ELF-1 (cell line): ENCODE results near the gene ZFYVE21.
A peak's percentile ranks its signal among the peaks of the same experiment; 100 is the strongest.

Experiments
- DNase-seq: peaks from one replicate; pipeline ENCODE4 v3.0.0-alpha.2; 2016; ENCODE audit warnings: low read depth, low spot score

Gene ZFYVE21

DNA sequence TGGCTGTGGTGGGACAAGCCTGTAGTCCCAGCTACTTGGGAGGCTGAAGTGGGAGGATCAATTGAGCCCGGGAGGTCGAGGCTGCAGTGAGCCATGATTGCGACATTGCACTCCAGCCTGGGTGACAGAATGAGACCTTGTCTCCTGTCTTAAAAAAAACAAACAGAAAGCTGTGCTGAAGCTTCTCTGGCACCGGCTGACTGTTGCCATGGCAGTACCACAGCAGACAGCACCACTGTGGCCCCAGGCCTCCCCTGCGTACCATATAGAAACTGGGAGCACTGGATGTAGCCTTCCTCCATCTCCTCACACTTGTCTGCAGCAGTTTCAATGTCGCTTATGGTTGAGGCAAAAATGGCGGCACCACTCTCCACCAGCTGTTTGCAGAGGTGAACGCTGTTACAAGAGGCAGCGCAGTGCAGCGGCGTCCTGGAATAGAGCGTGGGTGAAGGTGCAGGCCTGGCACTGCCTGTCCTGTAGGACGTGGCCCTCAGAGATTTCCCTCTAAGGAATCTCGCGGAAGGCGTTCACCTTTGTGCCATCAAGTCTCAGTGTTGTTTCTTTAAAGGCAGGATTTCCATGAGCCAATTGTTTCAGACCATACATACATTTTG lies 21.9 kb downstream of the ZFYVE21 start:
- no peak for DNase-seq

DNA sequence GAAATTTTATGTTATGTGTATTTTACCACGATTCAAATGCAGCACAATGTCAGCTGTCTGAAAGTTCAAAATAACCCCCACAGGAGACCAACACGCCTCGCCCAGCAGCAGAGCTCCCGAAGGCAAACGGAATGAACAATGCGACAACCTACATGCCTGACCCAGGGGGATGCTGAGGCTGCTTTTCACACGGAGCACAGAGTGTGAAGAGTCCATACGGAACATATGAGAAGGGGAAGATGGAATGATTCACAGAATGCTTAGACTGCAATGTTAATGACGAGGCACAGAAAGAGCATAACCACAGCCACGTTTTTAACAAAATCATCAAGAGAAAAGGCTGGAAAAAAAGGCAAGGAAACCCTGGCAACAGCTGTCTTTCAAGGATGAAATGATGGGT lies 22.6 kb downstream of the ZFYVE21 start:
- DNase-seq = no peak

DNA sequence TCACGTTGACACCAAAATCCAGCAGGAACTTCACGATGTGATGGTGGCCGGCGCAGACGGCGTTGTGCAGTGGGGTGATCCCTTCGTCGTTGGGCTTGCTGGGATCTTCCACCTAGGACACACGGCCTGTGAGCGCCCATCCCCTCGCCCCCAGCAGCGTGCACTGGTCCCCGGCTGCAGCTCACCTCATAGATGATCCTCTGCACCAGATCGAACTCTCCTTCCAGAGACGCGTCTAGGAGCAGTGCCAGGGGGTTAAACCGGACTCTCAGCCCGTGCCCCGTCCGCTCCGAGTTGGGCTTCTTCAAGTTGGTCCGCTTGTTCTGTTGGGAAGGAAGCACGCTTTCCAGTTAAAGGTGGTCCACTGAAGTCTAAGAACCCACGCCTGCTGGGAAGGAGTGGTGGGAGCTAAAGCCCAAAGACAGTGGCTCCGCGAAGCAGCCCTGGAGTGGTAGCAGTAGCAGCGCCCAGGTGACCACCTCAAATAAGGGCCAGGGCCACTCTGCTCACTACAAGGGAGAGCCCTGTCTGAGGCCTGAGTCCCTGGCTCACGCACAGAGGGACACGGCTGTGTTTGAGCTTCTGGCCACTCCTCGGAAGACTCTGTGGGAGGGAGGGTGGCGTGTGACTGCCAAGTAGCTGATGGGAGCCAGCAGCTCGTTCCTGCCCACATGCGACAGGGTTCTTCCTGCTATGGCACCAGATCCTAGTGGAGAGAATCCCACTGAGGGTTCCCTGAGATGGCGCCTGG lies 23.3 kb downstream of the ZFYVE21 start:
- no peak for DNase-seq

DNA sequence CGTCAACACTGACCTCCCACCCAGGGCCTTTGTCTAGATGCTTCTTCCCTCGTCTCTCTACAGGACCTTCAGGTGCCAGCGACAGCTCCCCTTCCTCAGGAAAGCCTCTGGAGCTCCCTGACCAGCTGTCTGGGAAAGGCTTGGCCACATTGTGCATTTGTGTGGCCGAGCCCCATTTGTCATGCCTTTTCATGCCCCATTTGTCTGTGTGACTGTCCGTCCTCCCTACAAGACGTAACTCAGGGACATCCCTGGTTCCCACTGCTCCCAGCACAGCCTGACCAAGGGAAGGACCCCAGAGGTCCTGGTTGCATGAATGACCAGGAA lies 23.8 kb downstream of the ZFYVE21 start:
- no peak for DNase-seq

DNA sequence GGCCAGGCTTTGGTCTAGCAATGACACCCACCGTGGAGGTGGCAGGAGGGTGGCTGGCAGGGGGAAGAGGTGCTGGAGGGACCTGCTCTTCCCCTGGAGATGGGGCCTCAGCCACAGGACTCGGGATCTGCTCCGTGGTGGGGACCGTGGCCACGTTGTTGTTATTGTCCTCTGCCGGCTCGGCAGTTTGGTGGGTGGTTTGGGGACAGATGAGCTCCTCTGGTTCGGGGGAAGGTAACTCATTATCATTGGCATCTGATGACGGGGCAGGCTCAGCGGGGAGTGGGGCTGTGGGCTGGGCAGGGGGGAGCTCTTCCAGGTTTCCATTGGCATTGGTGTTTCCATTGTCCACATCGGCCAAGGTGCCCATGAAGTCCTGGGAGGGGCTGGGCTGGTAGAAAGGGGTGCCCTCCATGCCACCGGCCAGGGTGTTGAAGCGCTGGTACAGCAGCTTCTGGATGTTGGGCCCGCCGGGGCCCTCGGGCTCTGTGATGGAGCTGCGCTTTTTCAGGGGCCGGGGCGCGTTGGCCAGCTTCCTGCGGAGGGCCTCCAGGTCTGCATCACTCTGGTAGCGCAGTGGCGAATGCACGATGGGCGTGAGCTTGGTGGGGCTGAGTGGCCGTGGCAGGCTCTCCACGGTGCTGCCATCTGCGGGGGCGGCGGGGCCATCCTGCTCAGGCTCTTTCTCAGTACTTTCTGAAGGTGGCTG lies 24.3 kb downstream of the ZFYVE21 start:
- no peak for DNase-seq

DNA sequence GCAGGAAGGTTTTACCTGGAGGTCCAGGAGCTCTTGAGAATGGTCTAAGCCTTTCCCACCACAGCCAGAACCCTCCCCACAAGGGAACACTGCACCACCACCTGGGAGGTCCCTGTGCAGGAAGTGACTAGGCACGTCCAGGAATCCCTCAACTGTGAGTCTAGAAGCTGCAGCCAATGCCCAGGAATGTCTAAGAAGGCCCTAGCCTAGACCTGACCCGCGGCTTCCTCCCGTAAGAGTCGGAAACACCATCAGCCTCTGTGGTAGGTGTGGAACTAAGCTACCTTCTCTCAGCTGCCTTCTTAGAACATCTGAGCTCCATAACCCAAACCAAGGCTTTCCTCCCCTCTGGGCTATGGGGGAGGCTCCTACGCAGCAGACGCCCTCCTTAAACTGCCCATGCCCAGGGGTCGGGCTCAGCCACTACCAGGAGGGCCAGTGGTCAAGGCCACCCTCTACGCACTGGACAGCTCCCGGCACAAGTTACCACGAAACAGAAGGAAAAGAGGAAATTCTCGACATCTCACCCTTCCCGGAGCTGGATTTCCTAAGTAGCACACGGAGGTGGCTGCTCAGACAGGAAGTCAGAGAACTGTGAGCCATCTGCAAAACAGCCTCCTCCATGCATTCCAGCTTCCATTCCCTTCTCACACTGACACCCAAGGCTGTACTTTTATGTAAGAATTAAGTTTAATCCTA lies 25.5 kb downstream of the ZFYVE21 start:
- no peak for DNase-seq

DNA sequence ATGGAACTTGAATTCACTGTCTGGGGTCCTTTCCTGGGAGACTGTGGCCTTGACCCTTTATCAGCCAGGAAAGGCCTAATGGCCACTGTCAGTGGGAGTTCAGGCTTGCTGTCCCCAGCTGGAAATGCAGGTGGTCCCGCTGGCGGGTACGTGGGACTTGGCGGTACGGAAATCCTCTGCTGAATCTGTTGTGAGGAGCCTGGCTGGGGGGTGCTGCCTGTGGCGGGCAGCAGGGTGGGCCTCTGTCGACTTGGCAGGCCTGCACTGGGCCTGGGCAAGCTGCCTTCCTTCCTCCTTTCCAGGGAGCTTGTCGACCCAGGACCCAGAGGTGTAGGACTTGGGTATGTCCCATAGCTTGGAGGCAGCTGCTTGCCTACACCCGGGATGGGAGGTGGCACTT lies 26.3 kb downstream of the ZFYVE21 start:
- no peak for DNase-seq

DNA sequence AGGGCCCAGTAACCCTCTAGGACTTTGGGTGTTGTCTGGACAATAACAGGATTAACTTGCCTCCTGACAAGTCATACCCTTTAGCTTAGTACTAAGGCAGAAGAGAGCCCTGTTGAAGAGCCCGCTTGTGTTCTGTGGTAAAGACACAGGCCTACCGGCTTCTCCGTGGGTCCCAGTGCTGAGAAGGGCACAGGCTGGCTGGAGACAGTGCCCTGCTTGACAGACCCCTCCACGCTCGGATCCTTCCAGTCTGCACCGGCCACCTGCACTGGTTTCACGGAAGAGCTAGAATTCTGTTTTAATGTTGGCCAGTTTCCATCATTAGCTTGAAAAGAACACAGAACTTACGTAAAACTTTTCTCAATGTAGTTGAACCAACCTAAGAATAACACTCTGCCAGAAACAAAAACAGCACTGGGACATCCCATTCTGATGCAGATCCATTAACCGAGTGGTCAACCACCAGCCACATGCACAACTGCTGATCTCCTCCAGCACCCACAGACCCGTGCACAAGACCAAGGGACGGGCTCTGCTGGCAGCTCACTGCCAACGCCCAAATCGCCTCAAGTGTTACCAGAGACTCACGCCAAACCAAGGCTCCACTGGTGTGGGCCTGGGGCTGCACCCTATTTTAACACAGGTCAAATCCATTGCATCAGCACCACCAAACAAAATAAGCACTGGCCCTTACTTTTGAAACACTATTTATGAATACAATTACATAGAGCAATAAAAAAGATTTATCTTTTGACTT lies 27.1 kb downstream of the ZFYVE21 start:
- no peak for DNase-seq

DNA sequence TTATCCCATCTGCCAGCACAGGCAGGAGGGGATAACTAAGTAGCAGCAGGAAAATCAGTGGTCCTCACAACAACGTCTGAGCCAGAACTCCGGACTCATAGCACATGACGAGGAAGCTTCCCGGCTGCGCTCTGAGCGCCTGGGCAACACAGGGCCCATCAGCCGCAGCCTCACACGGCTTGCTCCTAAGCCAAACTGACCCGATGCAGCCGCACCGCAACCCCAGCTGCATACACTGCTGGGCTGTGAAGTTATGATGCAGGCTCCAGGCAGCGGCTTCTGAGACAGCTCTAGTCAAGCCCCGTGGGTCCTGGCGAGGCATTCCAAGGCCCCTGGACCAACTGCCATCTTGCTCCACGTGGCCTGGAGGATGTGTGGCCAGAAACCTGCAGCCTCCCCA lies 28.1 kb downstream of the ZFYVE21 start:
- DNase-seq = no peak

DNA sequence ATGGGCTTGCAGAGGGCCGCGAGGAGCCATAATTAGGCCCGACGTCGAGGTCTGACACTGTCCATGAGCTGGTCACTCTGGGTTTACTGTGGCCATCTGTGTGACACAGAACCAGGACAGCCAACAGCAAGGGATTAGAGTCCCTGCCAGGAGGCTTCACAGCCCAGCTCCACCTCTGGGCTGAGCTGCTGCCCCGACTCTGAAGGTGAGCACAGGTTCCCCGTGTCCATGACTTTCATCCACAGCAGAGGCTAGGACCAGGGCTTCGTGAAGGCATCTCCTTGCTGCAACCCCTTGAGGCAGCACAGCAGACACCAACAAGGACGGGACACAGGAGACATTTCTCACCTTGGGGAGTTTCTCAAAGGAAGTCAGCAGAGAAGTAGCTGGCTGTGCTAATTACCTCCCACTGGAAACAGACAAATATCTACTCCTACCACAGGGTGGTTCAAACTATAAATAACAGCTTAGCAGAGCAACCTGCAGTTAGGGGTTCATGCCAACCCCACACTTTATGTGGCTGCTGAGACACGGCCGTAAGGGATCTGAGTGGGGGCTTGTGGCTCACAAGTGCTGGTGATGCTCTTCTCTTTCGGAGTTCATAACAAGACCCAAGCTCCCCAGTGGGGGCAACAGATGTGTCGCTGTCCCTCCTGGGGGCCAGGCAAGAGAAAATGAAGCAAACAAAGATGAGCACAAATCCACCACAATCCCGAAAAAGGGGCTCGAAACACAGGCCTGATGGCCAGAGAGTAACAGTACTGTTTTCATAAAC lies 29.2 kb downstream of the ZFYVE21 start:
- DNase-seq = peak; percentile 0

DNA sequence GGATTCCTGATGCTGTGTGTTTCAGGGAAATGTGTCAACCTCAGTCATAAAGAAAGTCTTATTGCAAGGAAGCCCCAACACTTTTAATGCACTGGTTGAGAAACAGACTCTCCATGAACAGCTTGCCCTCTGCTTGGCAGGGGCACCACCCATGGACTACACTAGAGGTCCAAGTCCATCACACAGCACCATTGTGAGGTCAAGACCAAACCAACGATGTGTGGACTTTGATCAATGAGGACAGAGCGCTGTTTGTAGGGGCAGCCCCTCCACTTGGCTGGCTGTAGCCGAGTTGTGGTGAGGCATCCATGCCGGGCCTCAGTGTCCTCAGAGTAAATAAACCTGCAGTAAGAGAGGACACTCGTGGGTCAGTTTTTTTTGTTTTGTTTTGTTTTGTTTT lies 29.8 kb downstream of the ZFYVE21 start:
- DNase-seq = peak; percentile 0

DNA sequence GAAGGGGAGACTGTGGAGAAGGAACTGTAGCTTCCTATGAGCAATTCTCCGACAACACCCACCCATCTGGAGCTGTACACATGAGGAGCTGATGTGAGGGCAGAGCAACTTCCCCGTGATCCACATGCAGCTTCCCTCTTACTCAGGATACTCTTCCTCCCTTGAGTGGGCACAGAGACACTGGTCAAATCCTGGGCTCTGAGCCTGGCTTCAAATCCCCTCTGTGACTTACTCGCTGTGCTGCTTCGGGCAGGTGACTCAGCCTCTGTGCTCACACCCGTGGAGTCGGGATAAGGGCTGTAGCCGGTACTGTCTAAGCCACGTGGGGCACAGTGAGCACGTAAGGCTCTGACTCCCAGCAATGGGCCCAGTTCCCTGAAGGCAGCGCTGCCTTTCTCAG lies 31.1 kb downstream of the ZFYVE21 start:
- peak; percentile 0 for DNase-seq

DNA sequence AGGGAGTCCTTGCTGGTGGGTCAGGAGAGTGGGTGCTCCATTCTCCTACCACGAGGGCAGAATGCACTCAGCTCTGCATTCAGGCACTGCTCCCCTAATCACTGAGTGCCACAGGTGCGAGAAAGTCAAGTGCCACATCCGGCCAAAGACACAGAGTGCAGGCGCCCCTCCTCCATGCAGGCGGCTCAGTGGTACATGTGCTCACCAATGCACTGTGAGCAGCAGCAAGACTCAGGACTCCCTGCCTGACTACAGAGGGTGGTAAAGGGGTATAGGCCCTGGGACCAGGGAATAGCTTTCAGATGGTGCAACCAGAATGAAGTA lies 32.9 kb downstream of the ZFYVE21 start:
- no peak for DNase-seq

DNA sequence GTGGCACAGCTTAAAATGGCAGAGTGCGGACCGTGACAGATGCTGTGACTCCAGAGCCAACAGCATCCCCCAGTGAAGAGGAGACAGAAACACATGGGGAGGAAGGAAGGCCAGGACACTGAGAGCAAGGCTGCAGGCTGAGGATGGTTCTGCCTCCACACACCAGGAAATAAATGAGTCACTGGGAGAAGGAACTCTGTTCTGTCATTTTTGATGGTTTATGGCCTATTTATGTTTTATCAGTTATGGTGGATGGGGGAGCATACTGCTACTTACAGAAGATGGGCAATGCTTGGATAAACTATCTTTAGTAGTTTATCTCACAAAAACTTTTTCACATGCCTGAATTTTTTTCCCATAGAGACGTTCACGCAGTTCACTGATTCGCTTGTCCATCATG lies 33.8 kb downstream of the ZFYVE21 start:
- DNase-seq = no peak

DNA sequence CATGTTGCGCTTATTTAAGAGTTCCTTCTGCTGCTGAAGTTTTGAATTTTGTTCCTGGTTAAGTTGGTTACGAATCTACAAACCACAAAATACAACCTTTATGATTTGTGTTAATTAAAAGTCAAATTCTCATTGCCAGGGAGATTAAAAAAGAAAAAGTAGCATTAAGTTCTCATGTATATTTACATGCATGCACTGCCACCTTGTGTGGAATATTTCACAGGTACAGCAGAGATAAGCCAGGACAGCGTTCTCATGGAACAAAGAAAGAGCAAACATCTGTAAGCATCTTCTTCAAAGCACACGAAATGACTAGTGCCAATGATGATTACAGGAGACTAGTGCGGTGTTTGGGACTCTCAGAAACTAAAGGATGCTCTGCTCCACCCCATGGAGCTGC lies 34.2 kb downstream of the ZFYVE21 start:
- no peak for DNase-seq

DNA sequence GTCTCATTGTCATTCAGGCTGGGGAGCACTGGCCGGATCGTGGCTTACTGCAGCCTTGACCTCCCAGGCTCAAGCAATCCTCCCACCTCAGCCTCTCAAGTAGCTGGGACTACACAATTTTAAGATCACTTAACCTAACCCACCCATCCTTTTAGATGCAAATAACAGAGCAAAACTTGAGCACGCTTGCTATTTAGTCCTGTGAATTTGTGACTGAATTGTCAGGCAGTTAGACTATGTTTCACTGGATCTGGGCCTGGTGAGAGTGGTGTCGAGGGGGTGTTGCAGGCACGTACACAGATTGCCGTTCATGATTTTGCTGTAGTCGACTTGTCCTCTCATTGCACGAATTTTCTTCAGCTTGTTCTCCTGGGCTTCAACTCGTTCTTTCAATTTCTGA lies 38.2 kb downstream of the ZFYVE21 start:
- DNase-seq = no peak

DNA sequence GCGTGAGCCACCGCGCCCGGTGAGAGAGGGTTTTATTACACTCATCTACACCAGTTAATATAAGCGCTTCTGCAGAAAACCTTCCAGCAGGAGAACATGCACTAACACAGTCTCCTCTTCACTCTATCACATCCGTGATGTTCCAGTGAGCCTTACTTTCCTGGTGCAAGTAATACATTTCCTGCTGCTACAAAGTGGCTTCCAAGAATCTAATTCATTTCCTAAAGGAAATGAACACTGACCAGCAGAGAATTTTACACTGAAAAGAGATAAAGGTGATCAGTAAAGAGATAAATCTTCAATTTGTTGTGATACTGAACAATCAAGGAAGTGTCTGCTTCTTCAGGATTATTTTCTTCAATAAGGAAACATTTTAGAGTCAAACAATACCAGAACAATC lies 39.5 kb downstream of the ZFYVE21 start:
- no peak for DNase-seq

DNA sequence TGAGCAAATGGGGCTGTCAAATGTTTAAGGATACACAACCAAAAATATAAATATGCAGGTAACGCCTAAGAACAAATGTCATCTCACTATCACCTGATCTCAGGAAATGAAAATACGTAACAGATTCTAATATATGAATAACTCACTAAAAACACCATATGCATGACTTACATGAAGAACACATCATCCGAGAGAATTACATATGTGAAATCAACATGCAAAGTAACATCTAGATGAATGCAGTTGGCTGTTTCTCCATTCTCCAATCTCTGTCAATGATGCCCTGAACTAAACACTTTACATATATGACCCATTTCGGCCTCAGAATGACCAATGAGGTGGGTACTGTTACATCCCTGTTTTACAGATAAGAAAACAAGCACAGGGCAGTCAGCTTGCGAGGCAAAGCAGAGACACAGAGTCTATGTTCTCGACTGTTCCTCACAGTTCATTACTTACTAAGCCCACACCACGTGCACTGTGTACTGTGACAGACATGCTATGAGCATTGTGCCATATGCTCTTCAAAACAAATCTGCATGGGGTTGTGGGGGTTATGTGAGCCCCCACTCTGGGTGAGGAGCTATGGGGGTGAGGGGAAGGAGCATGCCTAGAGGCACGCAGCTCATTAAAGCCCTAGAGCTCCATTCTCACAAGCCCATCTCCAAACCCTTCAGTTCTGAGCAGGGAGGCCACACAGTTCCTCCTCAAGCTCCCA lies 42.6 kb downstream of the ZFYVE21 start:
- no peak for DNase-seq

DNA sequence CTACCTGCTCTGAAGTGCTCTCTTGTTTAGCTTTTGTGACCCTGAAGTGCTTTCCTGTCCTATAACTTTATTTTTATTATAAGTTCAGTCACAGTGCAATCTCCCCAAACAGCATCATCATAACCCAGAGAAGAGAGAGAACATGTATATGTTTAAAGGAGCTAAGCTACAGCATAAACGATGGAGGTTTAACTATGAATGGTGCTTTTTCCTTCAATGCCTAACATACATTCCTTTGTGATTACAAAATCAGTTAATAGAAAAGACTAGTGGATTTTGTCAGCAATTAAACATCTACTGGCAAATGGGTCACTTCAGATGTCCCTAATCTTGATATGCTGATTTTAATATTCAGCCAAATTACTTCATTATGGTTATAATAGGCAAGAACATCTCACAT lies 46.4 kb downstream of the ZFYVE21 start:
- DNase-seq = no peak

DNA sequence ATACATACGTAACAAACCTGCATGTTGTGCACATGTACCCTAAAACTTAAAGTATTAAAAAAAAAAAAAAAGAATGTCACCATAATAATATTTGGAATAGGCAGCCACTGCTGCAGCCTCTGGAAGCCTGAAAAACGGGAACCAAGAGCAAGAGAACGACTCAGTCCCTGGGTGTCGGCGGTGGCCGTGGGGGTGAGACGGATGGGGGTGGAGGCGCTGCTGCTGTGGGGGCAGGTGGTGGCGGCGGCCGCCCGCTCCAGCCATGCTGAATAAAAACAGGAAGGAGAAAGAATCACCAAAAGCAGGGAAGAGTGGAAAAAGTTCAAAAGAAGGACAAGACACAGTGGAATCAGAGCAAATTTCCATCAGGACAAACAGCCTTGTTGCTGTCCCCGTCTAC lies 46.9 kb downstream of the ZFYVE21 start:
- DNase-seq = no peak
